ENCODE data around the gene CUBN. TPM values are rescaled to one million over a fixed set of nuclear protein-coding genes. Genes with fewer than 3 reads are reported as not detected.
A peak's percentile ranks its signal among the peaks of the same experiment; 100 is the strongest.

Gene CUBN
- total RNA-seq, 1 experiment from 2014 or later: 0.34 TPM

DNA sequence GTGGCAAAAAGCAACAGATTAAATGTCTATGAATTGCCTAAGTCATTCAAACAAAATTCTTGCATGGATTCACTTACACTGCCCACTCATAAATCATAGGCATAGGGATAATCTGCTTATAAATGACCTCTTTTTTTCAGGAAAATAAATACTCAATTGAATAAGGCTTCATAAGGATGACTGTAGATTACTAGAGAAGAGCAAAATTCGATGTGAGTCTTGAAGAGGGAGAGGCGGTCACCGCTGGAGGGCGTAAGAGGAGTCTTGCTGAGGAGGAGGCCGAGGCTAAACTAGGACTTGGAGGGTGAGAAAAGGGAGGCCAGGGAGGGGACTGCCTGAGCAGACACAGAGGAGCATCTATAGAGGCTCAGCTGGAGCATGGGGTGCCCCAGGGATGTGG is 177.0 kb downstream of the CUBN start:
- H3K9me3 ChIP-seq (replicated peaks): no peaks in the 10 kb centered on the region
- H3K4me1 ChIP-seq: peaks cover 28% of the 10 kb centered on the region
- H3K27ac ChIP-seq: peak overlapping the region; percentile 44
- H3K27me3 ChIP-seq: no peaks in the 10 kb centered on the region
- DNase-seq: no peak
- H3K36me3 ChIP-seq: no peaks in the 10 kb centered on the region
- no peak overlapping the region for H3K4me3 ChIP-seq

DNA sequence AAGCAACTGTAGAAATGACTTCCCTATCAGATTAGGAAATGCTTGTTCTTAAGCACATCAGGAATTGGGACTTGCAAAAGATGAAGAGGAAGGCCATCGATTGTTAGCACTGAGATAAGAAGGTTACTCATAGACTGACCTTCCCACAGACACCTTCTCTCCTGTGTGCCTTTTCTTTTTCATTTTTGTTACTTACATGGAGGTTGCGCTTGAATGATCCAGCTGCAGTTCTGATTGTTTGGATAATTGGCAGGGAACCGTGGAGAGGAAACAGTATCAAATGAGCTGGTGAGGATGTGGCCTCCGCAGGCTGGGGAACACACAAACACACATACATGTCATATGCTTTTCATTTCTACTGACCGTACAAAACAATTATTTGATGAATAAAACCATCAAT is 177.5 kb downstream of the CUBN start:
- no peaks in the 10 kb centered on the region for H3K27me3 ChIP-seq
- no peak for DNase-seq
- peaks cover 29% of the 10 kb centered on the region for H3K4me1 ChIP-seq
- H3K9me3 ChIP-seq (replicated peaks): no peaks in the 10 kb centered on the region
- H3K36me3 ChIP-seq: no peaks in the 10 kb centered on the region
- no peak overlapping the region for H3K4me3 ChIP-seq
- H3K27ac ChIP-seq: peak overlapping the region; percentile 44

DNA sequence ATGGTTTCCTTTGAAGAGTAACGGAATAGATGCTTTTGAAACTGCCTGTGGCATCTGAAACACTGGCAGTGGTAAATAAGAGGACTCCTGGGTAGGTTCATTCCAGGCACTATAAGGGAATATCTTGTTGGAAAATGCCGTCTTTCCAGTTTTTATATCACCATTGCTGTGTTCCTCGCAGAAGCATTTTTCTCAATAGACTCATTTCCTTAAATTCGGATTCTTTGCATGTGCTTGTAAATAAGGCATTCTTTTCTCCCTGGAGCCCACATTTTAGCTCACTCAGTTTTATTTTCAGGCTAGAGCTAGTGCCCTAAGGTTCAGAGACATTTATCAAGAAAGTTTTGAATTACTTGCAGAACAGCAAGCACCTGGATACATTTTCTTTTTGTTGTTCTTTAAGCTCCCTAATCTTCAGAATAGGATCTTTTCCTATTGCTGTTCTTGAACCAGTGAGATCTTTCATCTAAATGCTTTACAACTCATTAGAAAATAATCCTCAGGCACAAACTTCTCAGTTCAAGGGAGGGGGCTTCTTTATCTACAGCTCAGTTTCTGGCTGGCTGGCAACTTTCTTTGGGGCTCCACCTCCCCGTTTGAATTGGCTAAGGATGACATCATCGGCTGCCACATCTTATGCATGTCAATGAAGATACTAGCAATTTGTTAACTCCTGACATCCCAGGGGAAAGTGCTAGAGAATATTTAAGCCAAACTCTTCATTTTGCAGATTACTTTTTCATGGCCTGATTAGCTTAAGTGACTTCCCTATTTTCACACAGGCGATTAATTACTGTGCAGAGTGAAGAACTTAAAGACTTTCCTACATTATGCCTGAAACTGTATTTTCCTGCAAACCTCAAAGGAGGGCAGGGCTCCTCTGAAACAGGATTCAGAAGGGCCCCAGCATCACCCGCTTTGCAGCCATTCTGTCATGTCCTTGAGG is 178.7 kb downstream of the CUBN start:
- peak overlapping the region; percentile 44; the same call in 1 of the 2 replicates for H3K27ac ChIP-seq
- no peaks in the 10 kb centered on the region for H3K27me3 ChIP-seq
- peak; percentile 79 to 83 for DNase-seq
- peaks cover 38% of the 10 kb centered on the region for H3K4me1 ChIP-seq
- no peaks in the 10 kb centered on the region for H3K36me3 ChIP-seq
- no peak overlapping the region for H3K4me3 ChIP-seq
- no peaks in the 10 kb centered on the region for H3K9me3 ChIP-seq (replicated peaks)

DNA sequence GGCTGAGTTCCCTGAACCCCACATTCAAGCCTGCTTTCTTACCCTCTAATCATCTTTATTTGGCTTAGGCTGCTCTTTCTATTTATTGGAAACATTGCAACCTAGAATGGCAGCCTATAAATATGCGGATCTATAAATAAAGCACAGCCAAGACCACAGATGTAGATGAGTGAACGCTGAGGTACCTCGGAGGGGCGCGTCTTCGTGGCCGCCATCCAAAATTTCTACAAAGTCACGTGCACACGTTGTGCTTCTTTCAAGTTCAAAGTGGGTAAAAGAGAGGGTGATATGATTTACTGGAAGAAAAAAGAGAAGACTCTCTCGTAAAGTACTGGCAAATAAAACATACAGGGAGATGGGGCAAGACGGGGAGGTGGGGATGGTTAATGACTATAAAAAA is 179.8 kb downstream of the CUBN start:
- DNase-seq: no peak
- no peak overlapping the region for H3K27ac ChIP-seq

DNA sequence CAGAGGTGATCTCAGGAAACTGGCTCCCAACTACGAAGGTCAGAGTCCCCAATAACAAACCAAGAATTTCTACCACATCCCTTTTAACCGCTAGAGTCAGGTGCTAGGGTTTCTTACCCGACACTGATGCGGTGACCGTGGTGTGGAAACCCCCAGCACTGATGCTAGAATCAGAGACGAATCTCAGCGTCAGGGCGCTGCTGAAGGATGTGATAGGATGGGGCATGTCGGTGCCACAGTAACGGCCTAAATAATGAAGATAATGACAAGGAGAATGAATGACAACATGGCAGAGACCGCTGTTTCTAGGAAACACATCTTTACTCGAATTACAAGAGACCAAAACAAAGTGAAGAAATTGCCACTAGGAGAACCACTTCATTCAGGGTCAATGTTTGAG is 181.2 kb downstream of the CUBN start:
- Histone ChIP-seq H3K9me3 (replicated peaks) (no peaks in the 10 kb centered on the region), H3K36me3 (no peaks in the 10 kb centered on the region), H3K27ac (no peak overlapping the region), H3K4me3 (no peak overlapping the region), H3K4me1 (peaks cover 56% of the 10 kb centered on the region), H3K27me3 (no peaks in the 10 kb centered on the region)
- no peak for DNase-seq

More for the DNA sequence above, 179.8 kb downstream of the CUBN start:
- Histone ChIP-seq H3K9me3 (replicated peaks) (no peaks in the 10 kb centered on the region), H3K4me3 (no peak overlapping the region), H3K27me3 (no peaks in the 10 kb centered on the region), H3K4me1 (peaks cover 45% of the 10 kb centered on the region), H3K36me3 (no peaks in the 10 kb centered on the region)

DNA sequence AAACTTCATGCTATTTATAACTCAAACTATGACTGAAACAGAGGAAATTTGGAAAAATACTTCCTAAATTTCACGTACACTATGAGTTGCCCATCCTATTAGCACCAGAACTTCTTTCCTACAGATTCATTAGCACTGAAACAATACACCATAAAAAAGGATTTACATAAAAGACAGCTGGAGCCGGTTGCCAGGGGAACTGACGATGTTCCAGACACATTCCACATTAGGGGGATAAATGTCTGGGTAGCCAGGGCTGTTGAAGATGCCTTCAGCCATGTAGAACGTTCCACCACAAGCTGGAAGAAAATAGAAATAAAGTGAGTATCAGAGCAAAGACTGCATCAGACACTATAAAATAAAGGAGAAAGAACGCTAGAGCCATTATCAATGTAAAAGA is 182.5 kb downstream of the CUBN start:
- peak; percentile 60 to 66 for DNase-seq
- Histone ChIP-seq H3K9me3 (replicated peaks) (no peaks in the 10 kb centered on the region), H3K36me3 (no peaks in the 10 kb centered on the region), H3K27ac (peak overlapping the region; percentile 50), H3K27me3 (no peaks in the 10 kb centered on the region), H3K4me3 (no peak overlapping the region), H3K4me1 (peaks cover 51% of the 10 kb centered on the region)

DNA sequence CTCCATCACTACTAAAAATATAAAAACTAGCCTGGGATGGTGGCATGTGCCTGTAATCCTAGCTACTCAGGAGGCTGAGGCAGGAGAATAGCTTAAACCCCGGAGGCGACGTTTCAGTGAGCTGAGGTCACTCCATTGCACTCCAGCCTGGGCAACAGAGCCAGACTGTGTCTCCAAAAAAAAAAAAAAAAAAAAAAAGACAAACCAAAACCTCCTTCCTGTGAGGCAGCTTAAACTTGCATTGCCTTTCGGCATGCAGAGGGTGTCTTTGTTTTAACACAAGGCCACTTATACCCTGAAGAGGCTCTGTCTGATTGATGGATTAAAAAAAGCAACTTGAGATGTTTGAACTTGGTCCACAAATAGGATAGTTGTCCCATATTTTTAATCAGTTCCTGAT is 184.0 kb downstream of the CUBN start:
- Histone ChIP-seq H3K27ac (peak overlapping the region; percentile 17; the same call in 1 of the 2 replicates), H3K4me3 (no peak overlapping the region), H3K9me3 (replicated peaks) (no peaks in the 10 kb centered on the region), H3K36me3 (no peaks in the 10 kb centered on the region), H3K27me3 (no peaks in the 10 kb centered on the region), H3K4me1 (peaks cover 36% of the 10 kb centered on the region)
- DNase-seq: peak; percentile 40 to 53

DNA sequence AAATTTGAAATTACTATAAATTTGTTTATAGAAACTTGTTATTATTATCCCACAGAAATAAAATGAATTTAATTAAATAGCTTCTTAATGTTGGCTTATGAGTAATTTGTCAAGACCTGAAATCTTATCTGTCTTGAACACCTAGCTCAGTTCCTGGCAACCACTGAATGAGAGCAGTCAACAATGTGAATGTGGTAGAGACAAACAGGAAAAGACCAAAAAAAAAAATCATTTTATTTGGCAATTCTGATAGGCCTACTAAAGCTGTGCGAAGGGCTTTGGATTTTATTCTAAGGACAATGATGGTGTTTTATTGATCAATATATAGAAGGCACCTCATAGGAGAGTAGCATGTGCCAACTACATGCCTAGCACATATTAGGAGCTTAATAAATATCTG is 184.6 kb downstream of the CUBN start:
- no peaks in the 10 kb centered on the region for H3K9me3 ChIP-seq (replicated peaks)

DNA sequence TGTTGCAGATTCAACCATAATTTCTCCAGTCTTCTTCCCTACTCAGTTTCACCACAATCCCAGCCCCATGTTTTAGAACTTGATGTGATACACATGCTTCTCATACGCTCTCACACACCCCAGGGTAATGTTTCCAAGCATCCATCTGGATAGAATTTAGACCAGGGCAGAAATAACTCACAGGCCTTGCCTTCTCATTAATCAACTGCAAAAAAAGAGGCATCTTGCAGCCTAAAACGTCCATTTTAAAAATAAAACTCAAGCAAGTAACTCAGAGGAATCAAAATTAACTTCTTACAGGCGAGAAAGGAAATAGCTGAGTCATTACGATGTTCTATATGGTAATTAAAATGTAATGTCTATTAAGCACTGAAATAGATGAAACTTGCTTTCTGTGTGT is 185.2 kb downstream of the CUBN start:
- Histone ChIP-seq H3K27ac (peak overlapping the region; percentile 12; the same call in 1 of the 2 replicates), H3K4me3 (no peak overlapping the region)
- no peak for DNase-seq

More for the DNA sequence above, 184.6 kb downstream of the CUBN start:
- Histone ChIP-seq H3K27me3 (no peaks in the 10 kb centered on the region), H3K27ac (no peak overlapping the region), H3K4me3 (no peak overlapping the region), H3K36me3 (no peaks in the 10 kb centered on the region), H3K4me1 (peaks cover 35% of the 10 kb centered on the region)
- no peak for DNase-seq

DNA sequence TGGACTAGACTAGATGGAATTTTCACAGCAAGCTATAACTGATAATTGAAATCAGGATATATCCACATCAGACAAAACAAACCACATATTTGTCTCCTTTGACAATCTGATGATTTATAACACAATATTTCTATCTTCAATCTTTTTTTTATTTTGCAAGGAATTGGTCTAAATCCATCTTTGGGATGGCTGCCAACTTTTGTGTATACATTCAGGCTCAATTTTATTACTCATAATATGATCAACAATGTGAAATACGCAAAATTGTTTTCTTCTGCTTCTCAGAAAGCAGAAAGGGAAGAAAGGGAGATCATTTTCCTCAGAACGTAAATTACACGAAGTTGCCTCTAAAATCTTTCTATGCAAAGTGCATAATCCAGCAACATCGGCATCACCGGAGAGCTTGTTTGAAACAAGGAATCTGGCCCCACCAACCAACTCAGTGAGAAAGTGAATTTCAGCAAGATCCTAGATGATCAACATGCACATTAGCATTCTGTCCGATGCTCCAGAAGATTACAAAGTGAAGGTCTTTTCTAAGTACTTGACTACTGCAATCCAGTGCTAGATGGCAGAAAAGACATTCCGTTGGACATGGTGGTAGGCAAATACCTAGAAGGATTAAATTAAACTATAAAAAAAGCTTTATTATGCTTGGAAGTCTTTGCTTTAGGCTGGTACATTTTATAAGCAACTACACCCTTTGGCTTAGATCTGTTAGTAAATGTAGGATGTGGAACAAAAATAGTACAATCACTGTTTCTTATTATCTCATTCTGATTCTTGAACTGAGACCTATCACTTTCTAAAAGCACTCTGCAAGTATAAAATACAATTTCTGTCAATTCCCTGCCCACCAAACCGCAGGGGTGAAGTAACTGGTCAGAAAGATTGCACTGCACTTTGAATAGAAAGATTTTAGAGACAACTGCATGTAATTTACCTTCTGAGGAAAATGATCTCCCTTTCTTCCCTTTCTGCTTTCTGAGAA is 186.0 kb downstream of the CUBN start:
- peaks cover 35% of the 10 kb centered on the region for H3K4me1 ChIP-seq
- H3K4me3 ChIP-seq: no peak overlapping the region
- no peaks in the 10 kb centered on the region for H3K9me3 ChIP-seq (replicated peaks)
- 0 out of 2 replicates have a peak overlapping the region, but pooled peaks have one; percentile 12 for H3K27ac ChIP-seq
- H3K36me3 ChIP-seq: no peaks in the 10 kb centered on the region
- no peak for DNase-seq
- no peaks in the 10 kb centered on the region for H3K27me3 ChIP-seq

More for the DNA sequence above, 185.2 kb downstream of the CUBN start:
- Histone ChIP-seq H3K36me3 (no peaks in the 10 kb centered on the region), H3K9me3 (replicated peaks) (no peaks in the 10 kb centered on the region), H3K4me1 (peaks cover 35% of the 10 kb centered on the region), H3K27me3 (no peaks in the 10 kb centered on the region)

DNA sequence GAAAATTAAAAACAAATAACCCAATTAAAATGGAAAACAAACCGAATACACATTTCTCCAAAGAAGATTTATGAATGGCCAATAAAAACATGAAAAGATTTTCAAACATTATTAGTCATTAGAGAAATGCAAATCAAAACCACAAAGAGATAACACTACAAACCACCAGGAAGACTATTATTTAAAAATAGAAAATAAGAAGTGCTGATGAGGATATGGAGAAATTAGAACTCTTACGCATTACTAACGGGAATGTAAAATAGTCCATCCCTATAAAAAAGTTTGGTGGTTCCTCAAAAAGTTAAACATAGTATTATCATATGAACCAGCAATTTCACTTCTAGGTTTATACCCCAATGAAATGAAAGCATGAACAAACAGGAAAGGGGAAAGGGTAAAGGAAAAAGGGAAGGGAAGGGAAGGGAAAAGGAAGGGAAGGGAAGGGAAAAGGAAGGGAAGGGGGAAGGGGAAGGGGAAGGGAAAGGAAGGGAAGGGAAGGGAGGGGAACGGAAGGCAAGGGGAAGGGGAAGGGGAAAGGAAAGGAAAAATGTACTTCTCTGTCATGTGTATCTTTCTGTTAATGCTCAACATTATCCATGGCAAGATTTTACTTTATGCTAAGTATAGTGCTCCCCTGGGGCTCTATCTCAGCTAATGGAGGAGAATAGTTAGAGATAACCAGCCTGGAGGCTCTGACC is 187.1 kb downstream of the CUBN start:
- DNase-seq: no peak
- Histone ChIP-seq H3K4me3 (no peak overlapping the region), H3K27me3 (no peaks in the 10 kb centered on the region), H3K36me3 (no peaks in the 10 kb centered on the region), H3K9me3 (replicated peaks) (no peaks in the 10 kb centered on the region), H3K27ac (no peak overlapping the region), H3K4me1 (peaks cover 32% of the 10 kb centered on the region)

DNA sequence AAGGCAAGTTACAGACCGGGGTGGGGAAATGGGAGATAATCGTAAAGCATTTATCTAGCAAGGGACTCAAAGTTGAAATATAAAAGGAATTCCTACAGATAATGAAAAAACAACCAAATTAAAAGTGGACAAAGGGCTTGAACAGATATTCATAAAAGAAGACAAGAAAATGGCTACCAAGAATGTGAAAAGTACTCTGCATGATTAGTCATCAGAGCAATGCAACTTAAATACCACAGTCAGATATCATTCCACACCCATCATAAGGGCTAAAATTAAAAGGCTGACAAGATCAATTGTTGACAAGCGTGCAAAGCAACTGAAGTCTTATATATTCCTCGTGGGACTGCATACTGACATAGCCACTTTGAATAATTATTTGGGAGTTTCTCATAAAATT is 187.7 kb downstream of the CUBN start:
- no peaks in the 10 kb centered on the region for H3K36me3 ChIP-seq
- H3K9me3 ChIP-seq (replicated peaks): no peaks in the 10 kb centered on the region
- DNase-seq: no peak
- H3K27me3 ChIP-seq: no peaks in the 10 kb centered on the region
- H3K4me1 ChIP-seq: peaks cover 25% of the 10 kb centered on the region
- H3K4me3 ChIP-seq: no peak overlapping the region
- H3K27ac ChIP-seq: no peak overlapping the region

DNA sequence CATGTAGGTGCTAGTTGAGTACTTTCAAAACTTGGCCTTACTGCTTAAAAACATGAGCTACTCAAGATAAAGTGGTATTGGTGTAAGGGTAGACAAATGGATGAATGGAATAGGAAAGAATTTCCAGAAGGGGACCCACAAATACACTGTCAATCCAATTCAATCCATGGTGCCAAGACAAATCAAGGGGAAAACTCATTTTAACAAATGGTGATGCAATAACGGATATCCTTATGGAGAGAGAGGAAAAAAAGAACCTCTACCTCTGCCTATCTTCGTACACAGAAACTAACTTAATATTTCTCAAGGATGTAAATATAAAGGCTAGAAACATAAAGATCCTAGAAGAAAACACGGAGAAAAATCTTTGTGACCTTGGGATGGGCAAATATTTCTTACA is 188.5 kb downstream of the CUBN start:
- peaks cover 20% of the 10 kb centered on the region for H3K4me1 ChIP-seq
- no peak overlapping the region for H3K27ac ChIP-seq
- no peak overlapping the region for H3K4me3 ChIP-seq
- no peaks in the 10 kb centered on the region for H3K27me3 ChIP-seq
- no peaks in the 10 kb centered on the region for H3K9me3 ChIP-seq (replicated peaks)
- no peaks in the 10 kb centered on the region for H3K36me3 ChIP-seq
- DNase-seq: no peak

DNA sequence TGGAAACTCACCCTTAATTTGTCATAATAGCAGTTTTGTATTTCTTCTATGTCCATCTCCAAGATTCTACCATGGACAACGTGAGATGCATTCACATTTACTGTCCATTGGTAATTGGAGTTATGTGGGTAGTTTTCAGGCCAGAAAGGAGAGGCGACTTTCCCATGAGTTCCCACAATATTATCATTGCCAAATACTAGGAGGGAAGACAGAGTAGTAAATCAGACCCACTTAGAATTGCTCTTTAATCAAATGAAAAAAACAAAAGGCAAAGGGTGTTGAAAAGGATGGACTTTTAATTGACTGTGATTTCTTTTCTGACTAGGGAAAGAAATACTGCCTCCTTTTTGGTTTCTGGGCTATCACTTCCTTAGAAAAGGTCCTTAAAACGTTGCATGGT is 190.7 kb downstream of the CUBN start:
- Histone ChIP-seq H3K27me3 (no peaks in the 10 kb centered on the region), H3K4me3 (no peak overlapping the region), H3K36me3 (no peaks in the 10 kb centered on the region), H3K4me1 (peaks cover 19% of the 10 kb centered on the region), H3K9me3 (replicated peaks) (no peaks in the 10 kb centered on the region), H3K27ac (no peak overlapping the region)
- DNase-seq: no peak
